ENCODE measurements around the gene MSANTD2.

Gene MSANTD2

GRCh38 chr11:124821995-124822730 is 22.0 kb upstream of the MSANTD2 start:
- no peak for DNase-seq (ENCODE audit: low spot score)

GRCh38 chr11:124817036-124817435 is 16.8 kb upstream of the MSANTD2 start:
- DNase-seq (ENCODE audit: low spot score) = no peak

DNA sequence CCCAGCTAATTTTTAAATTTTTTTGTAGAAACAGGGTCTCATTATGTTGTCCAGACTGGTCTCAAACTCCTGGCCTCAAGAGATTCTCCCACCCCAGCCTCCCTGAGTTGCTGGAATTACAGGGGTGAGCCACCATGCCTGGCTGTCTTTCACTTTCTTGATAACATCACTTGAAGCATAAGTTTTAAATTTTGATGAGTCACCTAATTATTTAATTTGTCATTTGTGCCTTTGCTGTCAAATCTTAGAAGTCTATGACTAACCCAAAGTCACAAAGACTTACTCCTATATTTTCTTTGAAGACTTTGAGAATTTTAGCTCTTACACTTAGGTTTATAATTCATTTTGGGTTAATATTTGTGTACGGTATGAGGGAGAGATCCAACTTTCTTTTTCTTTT is 14.5 kb upstream of the MSANTD2 start:
- DNase-seq (ENCODE audit: low spot score) = no peak

DNA sequence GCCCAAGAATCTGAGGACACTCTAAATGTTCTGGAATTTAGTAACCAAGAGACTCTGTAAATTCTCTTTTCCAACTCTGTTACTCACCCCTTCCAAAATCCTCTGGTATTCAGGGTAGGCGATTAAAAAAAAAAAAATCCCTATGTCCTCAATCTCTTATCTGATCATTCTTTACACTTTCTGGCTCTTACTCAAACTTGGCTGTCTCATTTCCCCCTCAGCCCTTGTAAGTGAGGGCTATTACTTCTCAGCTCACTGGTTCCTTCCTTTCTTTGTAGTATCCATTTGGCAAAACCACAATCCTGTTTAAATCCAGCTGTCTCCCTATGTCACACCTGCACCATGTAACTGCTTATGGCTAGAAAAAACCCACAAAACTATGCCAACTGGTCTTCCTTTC is 12.7 kb upstream of the MSANTD2 start:
- DNase-seq (ENCODE audit: low spot score) = no peak

GRCh38 chr11:124811399-124812125 is 11.4 kb upstream of the MSANTD2 start:
- DNase-seq (ENCODE audit: low spot score) = no peak

DNA sequence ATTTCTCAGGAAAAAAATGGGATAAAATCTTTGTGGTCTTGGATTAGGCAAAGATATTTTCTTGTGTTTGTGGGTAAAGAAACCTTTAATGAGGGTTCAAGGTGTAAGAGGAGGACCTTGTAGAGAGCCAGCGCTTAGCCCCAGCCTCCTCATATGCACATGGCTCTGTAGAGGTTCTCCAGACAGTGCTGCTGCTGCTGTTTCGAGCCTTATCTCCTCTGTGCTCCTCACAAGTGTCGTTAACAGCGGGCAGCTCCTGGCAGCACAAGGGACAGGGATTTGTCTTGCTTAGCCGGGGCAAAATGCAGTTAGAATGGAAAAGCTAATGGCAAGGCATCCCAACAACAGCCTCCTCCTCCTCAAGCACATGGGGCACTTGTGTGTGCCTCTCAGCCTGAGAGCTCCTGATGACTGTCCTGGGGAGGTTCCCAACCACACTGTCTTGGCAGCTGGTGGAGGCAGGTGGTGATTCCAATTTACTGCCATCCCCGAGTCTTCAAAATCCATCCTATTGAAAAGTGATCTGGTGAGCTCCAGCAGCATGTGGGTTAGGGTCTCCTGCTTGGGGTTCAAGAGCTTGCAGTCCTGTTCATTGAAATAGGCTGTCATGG is 7.6 kb upstream of the MSANTD2 start:
- no peak for DNase-seq (ENCODE audit: low spot score)

DNA sequence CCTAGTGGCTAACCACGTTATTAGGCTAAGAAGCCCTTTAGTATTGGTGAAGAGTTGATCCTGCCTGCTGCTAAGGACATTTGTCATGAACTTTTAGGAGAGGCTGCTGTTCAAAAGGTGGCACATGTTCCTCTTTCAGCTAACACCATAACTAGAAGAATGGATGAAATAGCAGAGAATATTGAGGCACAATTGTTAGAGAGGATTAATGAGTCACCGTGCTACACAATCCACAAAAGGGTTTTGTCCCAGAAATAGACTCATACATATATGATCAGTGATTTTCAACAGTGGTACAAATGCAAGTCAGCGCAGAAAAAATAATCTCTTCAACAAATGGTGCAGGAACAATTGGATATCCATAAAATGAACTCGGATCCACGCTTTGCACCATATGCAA is 7.0 kb upstream of the MSANTD2 start:
- DNase-seq (ENCODE audit: low spot score) = no peak

GRCh38 chr11:124804884-124805283 is 4.7 kb upstream of the MSANTD2 start:
- DNase-seq (ENCODE audit: low spot score) = no peak

GRCh38 chr11:124801636-124802312 is 1.6 kb upstream of the MSANTD2 start:
- no peak for DNase-seq (ENCODE audit: low spot score)

DNA sequence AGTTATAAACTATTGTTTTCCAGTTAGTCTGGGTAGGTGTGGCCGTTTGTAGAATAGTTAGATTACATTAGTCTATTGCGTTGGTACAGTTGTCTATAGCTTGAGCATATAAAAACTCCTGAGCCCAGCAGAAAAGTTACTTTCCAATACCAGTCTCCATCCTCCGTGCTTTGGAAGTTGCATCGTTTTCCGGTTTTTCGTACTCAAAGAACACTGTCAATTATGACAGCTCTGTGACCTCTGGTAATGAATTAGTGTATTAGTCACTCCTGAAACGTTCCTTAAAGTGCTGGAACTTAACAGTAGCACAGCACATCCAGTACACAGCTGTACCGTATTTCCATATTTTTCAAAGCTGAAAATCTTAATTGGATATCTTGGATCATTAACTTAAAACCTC is 808 bp upstream of the MSANTD2 start:
- no peak for DNase-seq (ENCODE audit: low spot score)

- peak; percentile 72 for DNase-seq (ENCODE audit: low spot score)
These were observed 619 bp downstream of the MSANTD2 start for GRCh38 chr11:124799348-124800225.

DNA sequence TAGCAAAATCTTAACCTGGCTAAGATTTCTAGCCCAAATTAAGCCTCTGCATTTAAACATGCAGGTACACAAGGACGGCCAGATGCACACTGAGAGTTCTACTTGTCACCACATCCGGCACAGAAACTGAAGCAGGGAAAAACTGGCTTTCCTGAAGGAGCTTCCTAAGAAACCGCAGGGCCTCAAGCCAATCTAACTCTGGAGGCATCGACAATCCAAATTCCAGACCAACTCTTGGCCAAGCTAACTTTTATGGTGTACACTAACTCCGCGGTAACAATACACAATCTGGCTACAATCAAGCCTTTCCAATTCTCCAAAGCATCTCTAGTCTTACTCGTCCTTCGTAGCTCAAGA is 1.2 kb downstream of the MSANTD2 start:
- no peak for DNase-seq (ENCODE audit: low spot score)

GRCh38 chr11:124796312-124796711 is 3.9 kb downstream of the MSANTD2 start:
- no peak for DNase-seq (ENCODE audit: low spot score)

DNA sequence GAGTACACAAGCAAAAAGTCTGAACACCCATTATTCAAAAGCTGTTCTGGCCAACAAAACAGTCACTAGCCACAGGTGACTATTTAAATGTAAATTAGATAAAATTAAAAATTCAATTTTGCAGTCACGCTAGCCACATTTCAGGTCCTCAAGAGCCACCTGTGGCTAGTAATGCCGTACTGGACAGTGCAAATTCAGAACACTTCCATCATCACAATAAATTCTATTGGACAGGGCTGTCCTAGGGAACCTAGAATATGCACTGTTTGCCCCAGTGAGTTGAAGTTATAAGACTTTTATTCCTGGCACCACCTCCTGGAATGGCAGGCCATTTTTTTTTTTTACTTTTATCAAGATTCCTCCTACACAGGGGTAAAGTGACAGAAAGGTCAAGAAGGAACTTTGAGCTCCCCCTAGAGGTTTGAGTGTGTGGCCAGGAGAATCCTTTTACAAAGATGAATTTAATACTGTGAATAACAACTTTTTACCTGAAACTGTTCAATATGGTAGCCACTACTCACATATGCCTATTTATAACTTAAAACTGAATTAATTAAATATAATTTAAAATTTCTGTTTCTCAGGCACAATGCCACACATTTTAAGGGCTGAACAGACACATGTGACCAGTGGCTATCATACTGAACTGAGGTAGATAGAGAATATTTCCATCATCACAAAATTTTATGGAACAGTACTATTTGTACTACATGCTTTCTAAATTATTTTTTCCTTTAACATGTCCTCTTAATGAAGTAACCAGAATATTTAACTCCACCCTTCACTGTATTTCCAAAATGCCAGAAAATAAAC is 6.5 kb downstream of the MSANTD2 start:
- DNase-seq (ENCODE audit: low spot score) = no peak

DNA sequence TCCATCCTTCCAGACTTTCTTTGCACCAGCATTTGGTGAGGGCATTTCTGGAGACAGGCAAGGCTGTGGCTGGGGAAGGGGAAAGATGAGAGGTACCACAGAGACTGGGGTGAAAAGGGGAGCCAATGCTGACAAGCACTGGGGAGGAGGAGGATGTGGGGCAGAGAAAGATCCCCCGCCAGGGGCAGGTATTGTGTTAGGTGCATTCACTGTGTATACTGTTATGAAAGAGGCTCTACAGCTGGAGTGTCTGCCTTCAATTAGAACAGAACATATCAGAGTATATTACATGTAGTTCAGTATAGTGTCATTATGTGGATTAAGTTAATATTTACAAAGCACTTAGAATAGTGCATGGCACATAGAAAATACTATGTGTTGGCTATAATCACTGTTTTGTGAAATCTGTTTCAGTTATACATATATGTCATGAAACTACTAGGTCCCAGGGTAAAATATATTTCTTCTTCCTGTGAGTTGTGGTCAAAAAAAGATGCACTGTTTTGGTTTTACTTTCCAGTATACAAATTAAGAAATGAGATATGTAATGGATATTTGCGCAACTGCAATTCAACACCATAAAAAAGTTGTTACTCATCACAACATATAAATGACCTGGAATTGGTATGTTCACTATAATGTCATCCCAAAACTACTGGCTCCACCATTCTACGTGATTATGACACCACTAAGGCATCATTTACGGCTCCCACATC is 8.4 kb downstream of the MSANTD2 start:
- DNase-seq (ENCODE audit: low spot score) = no peak

DNA sequence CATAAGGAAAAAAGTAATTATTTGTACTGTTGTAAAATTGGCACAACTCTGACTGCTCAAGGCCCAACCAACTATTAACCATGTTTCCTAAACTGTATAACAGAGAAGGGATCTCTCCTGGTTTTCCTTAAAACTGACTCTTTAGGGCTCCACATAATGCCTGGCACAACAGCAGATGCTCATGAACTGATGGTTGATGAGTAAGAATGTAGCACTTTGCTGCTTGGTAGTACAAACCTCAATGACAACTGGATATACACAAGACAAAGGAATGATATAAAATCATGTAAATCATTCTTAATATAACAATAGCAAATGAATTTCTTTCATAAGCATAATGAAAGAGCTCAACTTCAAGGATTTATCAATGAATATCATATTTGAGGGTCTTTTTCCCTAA is 11.7 kb downstream of the MSANTD2 start:
- no peak for DNase-seq (ENCODE audit: low spot score)

GRCh38 chr11:124784051-124784450 is 16.2 kb downstream of the MSANTD2 start:
- DNase-seq (ENCODE audit: low spot score) = no peak

GRCh38 chr11:124783002-124783401 is 17.2 kb downstream of the MSANTD2 start:
- DNase-seq (ENCODE audit: low spot score) = no peak

DNA sequence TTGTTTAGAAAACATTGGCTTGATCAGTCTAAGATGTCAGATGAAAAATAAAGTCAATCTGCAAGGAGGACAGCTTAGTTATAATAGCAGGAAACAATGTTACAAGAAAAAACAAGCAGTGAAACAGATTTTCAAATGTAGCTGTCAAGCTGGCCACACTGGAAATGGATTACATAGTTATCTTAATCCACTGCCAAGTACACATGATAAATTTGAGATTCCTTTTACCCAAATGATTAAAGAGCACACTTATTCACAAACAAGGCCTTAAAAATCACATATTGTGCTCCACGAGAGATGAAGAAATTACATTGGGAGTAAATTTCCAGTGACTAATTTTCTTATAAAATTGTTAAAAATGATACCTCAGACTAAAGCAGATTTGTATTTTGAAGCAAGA is 20.6 kb downstream of the MSANTD2 start:
- DNase-seq (ENCODE audit: low spot score) = no peak

DNA sequence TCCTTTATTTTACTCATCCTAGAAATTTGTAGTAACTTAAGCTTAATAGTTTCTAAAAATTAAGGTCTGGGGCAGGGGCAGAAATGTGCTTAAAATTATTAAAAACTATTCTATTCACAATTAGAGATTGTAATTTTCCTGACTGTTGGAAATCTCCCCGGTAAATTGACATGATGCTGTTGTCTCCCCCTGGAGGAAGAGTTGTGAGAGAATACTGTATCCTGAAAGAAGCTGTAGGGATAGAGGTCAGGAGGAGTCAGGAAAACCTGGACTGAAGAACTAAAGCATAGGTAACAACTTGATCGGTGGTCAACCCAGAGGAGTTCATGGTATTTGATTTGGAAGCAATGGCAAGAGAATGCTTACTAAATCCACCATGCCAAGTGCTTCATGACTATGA is 21.9 kb downstream of the MSANTD2 start:
- DNase-seq (ENCODE audit: low spot score) = no peak
